GM18870 (cell line): ENCODE data around the gene ACIN1.

ENCODE experiments used
- ATAC-seq: cut with Tn5 transposase; IDR thresholded peaks from one replicate; pipeline ENCODE4 v1.9.1; 2021; ENCODE audit warnings: moderate library complexity; ENCODE audit not compliant: unreplicated experiment

Gene ACIN1

DNA sequence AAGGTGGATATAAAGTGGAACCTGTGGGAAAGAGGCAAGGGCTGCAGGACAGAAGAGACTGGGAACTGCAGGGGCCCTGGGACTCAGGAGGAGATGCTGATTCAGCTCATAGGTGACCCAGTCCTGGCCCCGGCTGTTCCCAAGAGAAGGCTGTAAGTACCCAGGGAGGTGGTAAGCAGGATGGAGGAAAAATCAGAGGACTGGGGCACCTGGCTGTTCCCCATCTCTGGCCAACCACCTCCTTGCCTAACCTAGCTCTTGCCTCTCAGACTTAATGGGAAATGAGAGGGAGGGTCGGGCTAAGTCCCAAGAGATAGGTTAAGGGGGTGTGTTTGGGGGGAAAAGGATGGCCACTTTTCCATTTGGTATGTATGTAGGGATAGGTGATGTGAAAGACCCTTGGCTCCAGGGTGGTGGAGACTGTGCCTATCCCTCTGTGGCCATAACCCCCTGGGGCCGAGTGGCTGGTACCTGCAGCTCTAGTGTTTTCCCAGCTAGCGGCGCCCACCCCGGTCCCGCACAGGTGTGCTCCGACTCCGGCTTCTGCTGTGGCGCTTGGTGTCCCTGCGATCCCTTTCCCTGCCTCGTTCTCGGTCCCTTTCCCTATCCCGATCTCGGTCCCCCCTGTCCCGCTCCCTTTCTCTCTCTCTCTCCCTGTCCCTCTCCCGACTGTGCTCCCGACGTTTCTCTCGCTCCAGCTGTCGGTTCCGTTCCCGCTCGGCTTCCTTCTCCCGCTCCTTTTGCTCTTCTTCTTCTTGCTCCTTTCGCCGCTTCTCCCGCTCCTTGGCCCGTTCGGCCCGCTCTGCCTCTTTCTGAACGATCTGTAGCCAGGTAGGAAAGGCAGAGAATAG lies 36.1 kb downstream of the ACIN1 start:
- no peak for ATAC-seq

DNA sequence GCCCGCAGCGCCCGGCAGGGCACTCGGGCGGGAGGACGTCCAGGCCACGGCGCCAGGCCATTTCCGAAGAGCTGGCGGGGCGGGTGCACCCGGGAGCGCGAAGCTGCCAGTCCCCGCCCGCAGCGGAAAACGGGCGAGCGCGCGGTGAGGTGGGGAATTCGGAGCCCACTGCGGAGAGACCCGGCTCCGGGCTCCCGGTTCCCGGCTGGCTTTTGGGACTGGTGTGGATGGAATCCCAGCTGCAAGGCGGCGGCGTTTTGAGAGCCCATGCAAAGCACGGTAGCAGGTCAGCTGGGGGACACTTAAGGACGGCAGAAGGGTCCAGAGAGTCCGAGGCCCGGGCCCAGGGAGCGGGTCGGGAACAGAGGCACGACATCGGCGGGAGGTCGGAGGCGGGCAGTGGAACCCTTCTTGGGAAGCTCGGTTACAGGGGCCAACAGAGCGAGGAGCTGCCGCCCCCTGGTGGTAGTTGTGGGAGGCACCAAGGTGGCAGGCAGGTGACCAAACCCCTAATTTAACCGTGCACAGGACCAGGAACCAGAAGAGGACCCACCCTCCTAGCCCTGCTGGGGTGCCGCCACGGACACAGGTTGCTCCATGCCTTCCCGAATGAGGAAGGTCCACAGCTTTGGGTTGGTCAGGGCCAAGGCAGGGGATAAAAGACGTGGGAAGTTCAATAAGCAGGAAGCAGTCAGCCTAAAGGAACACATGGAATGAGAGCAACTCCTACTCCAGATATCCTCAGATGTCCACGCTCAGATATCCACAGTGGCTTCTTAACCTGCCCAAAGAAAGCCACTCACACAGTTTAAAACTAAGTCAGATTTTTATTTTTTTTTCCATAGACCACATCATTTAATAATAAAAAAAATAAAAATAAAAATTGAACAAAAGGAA lies 36.9 kb downstream of the ACIN1 start:
- no peak for ATAC-seq

DNA sequence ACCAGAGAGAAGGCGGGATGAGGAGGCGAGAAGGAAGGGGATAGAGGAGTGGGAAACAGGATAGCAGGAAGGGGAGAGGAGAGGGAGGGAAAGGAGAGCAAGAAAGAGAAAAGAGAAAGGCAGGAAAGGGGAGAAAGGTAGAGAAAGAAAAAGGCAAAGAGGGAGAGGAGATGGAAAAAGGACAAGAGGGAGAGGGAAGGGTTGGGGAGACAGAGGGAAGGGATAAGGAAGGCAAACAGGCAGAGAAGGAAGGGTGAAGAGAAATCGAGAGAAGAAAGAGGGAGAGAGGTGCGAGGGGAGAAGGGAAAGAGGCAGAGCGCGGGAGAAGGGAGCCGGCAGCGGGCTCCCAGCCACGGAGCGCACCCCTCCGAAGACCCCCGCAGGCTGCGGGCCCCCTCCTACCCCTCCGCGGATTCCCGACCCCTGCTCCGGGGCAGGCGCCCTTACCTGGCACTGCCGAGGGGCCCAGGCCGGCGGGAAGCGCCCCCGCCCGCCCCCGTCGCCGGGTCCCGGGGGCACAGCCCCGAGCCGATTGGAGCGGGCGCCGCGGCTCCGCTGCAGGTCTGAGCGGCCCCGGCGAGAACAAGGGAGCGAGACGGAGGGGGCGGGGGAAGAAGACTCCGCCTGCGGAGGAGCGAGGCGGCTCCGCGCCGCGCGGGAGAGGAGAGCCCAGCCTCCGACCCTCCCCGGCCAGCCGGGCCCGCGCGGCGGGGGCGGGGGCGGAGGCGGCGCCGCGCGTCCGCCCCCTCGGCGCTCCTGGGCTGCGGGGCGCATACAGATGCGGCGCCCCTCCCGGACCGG lies 37.8 kb downstream of the ACIN1 start, which contains the start of gene CDH24:
CDH24 (minus strand) TSS at position 565 of the 801 bp plus-strand sequence. CDS start 1,787 bp downstream, outside the sequence.
- no peak for ATAC-seq

DNA sequence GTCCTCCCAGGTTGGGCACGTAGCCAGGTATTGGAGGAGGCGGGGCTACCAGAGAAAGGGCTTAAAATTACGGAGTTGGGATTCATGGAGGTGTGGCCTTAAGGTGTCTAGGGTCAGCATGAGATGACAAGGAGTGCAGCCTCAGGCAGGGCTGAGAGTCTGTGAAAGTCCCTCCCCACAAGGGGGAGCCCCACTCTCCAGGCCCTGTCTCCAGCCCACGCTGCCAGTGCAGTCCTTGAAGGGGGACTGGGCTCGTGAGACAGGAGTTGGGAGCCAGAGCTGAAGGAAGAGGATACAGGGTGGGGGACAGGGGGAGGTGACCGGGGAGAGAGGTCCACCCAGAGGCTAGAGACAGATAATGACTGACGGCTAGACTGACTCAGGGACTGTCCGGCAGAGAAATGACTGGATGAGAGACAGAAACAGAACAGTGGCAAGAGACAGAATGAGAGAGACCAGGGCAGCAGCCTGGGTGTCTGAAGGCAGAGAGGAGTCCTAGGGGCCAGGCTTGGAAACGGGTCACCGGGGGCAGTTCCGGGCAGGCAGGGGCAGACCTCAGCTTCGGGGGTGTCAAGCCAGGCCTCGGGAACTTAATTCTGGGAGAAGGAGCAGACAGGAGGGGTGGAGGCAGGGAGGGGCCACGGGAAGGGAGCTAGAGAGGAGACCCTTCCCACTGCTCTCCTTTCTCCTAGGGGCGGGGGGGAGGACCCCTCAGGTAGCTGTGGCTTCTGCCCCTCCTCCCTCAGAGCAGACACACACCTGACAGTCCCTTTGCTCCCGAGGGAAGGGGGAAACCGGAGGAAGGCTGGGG lies 38.6 kb downstream of the ACIN1 start:
- ATAC-seq: no peak

DNA sequence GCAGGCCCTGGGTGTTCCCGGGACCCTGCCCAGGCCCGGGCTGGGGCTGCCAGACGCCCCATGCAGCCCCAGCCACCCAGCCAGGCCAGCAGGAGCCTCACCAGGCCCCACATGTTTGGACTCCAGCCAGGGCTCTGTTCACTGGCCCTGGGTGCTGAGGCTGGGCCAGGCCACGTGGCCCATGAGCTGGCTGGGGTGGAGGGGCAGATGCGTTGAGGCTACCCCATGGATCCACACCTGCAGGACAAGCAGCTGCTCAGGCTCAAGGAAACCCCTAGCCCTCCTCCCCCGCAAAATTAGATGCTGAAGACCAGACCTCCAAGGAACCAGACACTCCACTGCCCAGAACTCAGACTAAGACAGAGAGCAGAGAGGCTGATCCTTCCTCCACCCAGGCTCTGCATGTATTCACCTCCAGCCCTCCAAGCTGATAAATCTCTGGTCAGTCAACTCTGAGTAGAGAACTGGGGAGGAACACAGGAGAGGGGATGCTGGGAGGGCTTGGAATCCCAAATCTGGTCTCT lies 39.3 kb downstream of the ACIN1 start:
- ATAC-seq: no peak

DNA sequence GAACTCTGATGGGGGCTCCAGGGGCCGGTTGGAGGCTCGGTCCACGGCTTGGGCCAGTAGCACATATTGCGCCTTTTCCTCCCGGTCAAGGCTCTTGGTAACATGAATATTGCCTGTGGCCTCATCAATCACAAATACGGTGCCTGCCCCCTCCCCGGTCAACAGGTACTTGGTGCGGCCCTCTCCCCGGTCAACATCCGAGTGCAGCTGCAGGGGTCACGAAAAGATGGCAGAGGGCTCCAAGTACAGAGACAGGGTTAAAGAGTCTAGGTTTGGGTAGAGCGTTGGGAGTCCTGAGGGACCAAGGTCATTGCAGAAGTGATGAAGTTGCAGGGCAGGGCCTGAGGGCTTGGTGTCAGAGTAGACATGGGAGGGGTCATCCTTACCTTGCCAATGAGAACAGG lies 39.8 kb downstream of the ACIN1 start:
- ATAC-seq: no peak

DNA sequence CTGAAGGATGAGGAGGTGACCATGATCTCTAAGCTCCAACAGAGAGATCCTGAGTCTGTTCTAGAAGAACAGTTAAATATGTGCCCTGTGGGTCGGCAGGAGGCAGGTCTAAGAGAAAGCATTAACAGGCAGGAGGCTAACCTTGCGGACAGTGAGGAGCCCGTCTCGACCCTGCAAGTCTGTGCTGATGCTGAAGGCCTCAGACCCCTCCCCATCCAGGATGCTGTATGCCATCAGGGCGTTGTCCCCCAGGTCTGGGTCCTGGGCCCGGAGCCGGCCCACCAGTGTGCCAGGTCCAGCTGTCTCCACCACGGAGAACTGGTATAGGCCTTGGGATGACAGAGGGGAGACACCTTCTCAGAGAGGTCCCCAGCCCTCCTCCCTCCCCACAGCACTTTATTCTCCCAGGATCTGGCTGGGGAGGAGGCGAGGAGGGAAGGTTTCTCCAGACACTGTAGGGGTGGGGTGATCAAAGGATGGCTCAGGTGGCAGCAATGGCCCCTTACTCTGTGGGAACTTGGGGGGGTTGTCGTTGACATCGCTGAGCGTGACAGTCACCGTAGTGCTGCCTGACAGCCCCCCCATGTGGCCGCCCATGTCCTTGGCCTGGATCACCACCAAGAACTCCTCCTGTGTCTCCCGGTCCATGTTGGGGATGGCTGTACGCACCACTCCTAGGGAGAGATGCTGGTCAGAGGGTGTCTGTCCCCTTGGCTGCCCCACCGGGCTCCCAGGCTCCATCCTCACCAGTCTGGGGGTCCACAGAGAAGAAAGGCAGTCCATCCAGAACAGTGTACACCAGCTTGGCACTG lies 40.7 kb downstream of the ACIN1 start:
- no peak for ATAC-seq

DNA sequence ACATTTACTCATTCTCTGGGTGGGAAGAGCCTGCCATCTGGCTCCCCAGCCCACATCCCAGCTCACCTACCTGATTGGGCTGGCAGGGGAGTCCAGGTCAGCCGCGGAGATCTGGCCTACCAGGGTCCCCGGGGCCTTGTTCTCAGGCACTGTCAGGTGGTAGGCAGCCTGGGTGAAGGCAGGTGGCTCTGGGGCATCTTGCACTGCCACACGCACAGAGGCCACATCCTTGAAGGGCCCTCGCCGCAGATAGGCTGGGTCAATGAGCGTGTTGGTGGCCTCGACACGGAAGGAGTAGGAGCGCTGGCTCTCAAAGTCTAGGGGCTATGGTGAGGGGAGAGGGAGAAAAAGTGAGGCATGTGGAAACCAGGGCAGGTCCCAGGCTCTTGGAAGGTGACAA lies 41.5 kb downstream of the ACIN1 start:
- no peak for ATAC-seq

DNA sequence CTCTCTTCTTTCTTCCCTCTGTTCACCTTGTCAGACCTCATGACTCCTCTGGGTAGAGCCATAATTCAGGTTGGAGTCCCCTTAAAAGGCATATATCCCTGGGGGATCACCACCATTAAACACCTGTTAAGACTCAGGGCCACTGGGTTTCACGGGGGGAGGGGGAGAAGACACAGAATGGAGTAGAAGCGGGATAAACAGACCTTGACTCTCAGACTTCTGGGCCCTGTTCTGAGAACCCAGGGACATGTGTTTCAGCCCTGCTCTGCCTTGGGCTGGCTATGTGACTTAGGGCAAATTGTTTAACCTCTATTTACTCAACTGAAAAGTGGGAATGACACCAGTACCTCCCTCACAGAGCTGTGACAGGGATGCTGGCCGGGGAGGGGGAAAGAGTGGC lies 42.3 kb downstream of the ACIN1 start:
- no peak for ATAC-seq

DNA sequence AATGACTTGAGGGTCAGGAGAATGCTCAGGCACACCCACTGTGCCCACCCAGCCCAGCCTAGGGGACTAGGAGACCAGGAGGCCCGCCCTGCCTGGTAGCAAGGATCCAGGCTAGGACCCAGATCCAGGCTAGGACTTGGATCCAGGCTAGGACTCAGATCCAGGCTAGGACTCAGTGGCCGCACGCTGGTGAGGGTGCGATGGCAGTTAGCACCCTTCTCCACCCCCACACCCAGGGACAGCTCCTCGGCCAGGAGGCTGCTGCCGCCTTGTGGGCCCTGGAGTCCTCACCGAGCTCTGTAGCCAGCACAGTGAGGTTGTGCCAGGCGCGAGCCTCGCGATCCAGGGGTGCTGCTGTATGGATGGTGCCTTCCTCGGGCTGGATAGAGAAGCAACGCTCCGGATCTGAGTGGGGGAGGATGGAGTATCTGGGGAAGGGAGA lies 42.7 kb downstream of the ACIN1 start:
- no peak for ATAC-seq

DNA sequence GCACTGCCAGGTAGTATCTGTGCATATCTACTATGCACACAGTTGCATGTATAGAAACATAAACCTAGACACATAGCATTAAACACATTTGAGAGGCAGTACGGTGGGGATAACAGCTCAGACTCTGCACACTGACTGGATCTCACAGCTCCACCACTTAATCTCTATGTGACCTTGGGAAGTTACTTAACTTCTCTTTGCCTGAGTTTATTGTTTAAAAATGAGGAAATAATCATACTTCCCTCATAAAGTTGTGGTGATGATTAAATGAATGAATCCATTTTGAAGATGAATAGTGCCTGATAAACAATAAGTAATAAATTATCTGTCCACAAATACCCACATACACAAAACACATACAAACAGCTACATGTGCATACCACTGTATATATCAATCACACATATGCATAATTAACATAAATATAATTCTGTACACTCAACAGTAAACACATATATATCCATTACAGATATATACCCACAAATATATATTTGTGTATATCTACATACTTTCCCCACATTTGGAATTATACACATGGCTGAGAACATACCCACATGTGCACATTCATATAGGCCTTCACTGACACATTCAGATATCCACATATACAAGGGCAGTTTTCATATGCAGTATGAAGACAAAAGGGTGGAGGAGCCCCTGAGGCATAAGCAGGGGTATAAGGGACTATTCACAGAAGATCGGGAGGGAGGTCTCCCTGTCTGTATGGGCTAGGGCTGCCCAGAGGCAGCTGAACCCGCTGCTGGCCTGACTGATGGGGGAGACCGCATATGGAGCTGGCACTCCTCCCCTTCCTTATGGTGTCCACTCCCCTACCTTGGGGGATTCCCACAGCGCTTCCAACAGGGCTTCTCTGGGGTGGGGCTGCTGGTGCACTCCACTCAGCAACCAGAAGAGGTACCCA lies 43.5 kb downstream of the ACIN1 start:
- no peak for ATAC-seq

DNA sequence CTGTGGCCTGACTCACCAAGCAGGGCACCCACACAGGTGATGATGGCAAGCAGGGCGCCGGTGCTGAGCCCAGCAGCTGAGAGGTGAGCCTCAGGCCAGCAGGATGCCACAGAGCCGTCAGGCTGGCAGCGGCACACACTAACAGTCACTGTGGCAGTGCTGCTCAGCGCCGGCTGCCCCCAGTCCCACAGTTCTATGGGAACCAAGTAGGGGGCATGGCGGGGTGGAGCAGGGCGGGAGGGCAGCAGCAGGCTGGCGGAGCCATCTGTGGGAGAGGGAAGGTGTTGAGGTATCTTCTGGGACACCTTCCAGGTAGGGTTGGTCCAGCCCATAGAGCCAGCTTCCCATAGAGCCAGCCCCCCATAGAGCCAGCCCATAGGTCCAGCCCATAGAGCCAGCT lies 45.9 kb downstream of the ACIN1 start:
- ATAC-seq: no peak

DNA sequence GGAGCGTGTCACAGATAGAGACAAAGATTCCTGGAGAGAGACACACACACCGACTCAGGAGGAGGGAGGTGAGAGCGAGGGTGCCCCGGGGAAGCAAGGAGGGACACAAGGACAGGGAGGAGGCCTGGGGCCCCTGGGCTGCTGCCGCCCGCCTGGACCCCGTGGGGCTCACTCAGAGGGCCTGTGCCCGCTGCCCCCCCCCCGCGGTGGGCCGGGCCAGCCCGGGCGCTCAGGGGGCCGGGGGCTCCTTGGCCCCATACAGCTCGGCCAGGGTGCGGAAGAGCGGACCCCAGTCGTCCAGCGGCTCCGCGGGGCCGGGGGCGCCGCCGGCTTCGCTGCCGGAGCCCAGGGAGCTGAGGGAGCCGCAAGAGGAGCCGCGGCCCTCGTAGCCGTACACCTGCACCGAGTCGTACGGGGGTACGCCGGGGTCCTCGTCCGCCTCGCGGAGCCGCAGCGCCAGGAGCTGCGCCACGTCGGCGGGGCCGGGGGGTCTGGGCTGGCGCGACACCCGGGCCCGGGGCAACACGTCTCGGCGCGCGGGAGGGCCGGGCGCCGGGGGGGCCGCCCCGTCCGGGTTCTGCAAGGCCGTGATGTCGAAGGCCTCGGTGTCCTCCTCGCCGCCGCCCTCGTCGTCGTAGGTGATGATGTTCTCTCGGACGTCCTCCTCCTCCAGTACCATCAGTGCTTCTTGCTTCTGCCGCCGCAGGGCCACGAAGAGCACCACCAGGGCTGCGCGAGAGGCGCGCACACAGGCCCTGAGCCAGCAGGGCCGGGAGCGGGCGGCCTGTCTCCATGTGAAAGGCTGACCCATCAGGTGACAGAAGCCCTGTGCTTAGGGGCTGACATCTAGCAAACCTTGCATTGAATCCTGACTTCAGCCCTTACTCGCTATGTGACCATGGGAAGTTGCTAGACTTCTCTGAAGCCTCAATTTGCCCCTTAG lies 46.9 kb downstream of the ACIN1 start:
- no peak for ATAC-seq

DNA sequence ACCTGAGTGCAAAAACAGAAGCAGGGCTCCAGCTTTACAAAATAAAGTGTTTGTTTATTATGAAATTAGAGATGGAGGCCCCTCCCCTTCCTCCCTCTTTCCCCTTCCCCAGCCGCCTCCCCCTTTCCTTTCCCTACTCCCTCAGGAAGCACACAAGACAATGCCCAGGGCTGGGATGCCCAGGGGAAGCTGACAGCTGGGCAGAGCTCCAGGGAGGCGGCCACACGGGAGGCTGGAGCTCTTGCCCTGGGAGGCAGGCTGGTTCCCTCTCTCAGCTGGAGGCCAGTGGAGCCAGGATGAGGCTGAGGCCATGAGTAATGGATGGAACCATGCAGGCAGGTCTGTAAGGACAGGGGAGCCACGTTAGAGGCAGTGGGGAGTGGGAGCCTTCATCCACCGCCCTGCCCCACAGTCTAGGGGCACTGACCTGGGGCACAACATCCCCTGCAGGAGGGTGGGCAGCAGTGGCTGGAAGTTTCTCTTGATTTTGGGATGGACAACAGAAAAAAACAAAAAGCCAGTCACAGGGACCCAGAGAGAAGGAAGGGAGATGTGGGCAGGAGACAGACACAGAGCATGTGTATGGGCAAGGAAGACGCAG lies 47.8 kb downstream of the ACIN1 start:
- ATAC-seq: no peak

DNA sequence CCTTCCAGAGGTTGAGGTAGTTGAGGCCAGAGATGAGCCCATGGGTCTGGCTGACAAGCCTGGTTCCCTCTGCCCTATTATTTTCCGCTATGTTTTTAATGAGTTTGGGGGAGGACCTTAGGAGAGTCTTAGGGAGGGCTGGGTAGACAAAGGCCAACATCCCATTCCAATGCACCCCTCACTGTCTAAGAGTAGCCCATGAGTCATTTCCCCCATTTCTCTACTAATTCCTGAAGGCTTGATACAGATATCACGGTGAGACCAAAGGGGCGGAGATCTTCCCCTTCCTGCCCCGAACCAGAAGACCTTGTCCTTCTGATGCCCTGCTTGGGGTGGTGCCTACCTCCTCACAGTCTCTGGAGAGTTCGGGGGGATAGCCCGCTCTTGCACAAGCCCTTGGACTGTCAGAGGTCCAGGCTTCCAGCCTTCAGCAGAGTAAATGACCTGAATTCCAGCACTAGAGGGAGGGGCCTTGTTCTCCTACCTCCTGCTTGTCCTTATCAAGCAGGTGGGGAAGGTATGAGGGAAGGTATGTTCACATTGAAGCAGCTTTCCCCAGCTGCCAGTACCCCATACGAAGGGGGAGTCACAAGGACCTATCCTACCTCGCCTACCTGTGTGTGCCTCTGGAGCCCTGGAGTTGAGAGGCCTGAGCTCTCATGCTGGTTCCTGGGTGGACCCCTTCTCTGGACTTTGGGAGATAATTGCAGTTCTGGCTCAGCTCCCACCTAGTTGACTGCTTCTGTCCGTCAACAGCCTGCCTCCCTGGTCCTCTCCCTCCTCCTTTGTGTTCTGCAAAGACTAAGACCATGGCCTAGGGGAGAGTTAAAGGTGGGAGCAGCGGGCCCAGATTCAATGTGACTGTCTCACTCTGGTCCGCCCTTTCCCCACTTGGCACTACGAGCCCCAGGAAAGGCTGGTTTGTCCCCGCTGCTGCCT lies 49.2 kb downstream of the ACIN1 start:
- ATAC-seq: no peak
